OCI-LY7 (cell line): Measurements from ENCODE around the gene MAGEB17.

Experiments used
- CTCF ChIP-seq: fragments of 200-600 bp; sonication (generic); conservative IDR thresholded peaks from 2 replicates; pipeline ENCODE4 v1.5.1; 2014; ENCODE audit warnings: mild to moderate bottlenecking, antibody characterized with exemption, low read length, moderate library complexity, mixed read lengths
- EZH2phosphoT487 ChIP-seq: fragments of 200-600 bp; sonication (generic); IDR thresholded peaks from 2 replicates; pipeline ENCODE4 v1.6.1; 2018; ENCODE audit warnings: low read depth, borderline replicate concordance, mild to moderate bottlenecking, mixed run types, antibody characterized with exemption, low read length, moderate library complexity, mixed read lengths

DNA sequence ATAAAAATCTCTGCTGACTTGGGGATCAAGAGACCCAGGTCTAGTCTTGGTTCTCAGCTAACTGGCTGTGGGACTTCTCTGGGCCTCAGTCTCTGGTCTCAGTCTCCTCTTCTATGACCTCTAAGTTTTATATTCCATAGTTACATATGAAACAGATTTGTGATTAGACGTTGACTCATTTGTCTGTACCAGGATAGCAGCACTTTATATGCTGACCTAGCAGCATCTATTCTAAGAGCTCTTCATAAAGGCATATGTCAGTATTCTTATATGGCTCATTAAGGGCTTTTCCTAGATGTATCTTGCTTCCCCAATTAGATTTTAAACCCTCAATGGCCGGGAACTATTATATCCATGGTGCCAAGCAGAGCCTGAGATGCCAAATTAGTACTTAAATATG is 31.2 kb upstream of the MAGEB17 start:
- TF ChIP-seq CTCF: no peak
- no peak for TF ChIP-seq EZH2phosphoT487
